Measurements from ENCODE around the gene DNAJC5G.
"Not testable (repeated sequence)": the region's sequence is repeated elsewhere in the genome, so short reads cannot be mapped to it uniquely, and the experiment has no call there.

Gene DNAJC5G

DNA sequence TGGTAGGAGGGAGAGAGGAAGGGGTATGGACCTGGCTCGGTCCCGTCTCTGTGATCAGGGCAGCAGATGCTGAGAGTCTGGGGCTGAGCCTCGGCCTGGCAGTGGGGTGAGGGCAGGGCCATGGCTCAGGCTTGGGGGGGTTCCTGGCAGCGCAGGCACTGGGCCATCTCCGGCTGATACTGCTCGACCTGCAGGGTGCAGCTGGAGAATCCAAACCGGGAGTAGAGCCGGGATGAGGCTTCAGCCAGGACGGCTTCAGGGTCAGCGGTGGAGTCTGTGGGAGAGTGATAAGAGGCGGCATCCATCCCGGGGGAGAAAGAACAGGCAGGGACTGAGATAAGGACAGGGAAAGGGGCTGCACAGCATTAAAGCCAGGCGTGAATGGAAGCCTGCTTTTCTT lies 20.0 kb upstream of the DNAJC5G start:
- no peak for DNase-seq

- DNase-seq = no peak
These were observed 19.6 kb upstream of the DNAJC5G start for GRCh38 chr2:27255660-27256059.

DNA sequence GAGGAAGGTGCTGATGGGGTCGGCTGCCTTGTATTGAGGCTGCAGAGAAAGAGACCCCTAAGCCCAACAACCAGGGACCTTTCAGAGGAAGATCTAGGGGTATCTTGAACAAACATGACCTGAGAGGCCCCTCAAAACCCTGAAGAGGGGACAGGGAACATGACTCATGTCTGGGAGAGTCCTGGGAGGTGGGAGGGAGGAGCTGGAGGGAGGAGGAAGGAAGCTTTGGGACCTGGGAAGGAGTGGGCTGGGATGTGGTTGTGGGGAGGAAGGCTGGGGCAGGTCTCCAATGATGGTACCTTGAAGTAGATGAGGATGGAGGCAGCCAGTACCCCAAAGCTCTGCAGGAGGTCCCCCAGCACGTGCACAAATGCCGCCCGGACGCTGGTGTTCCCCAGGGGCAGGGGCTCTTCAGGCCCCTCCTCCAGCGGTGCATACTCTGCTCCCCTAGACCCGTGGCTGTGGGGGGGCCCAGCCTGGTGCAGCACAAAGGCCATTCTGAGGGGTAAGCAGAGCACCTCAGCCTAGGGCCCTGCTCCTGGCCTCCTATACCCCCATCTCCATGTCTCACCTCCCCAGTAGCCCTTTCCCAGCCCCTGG lies 18.3 kb upstream of the DNAJC5G start:
- no peak for DNase-seq

DNA sequence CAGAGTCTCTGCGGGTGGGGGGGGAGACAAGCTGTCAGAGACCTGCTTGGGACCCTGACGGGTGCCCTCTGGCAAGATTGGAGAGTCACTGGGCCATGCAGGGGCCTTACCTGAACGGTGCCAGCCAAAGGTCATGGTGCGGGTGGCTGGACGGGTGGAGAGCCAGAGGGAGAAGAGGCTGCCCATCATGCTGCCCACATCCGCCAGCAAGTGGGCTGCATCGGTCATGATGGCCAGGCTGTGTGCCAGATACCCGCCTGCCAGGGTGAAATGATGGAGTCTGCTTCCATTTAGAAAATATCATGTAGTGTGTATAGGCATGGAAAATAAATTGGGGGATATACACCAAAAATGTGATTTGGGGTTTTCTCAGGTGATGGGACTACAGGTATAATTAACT lies 17.2 kb upstream of the DNAJC5G start:
- no peak for DNase-seq

DNA sequence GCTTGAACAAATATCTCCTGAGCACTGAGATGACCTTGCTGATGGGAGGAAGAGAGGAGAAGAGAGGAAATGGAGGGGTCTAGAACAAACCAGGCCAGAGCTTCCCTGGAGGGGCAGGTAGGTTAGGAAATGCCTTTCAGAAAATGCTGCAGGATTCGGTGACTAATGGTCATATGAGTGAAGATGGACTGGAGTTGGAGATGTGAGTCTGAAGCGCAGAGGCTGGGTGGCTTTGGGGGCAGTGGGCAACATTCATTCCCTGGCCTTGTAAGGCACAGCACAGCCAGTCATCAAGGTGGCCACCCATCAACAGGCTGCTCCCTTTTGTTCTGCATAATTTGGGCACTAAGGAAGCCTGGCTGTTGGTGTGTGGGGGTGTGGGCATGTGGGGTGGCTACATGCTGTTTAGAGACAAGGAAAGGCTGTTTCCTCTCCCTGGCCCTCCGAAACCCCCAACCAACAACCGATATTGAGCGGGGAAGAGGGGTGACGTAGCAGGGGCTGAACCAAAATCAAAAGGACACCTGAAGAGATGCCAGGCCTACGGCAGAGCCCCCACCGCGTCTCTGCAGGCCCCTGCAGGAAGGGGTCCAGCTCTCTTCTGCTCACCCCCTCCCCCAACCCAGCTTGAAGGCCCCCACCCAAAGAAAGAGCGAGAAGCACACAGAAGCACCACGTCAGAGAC lies 13.8 kb upstream of the DNAJC5G start:
- no peak for DNase-seq

DNA sequence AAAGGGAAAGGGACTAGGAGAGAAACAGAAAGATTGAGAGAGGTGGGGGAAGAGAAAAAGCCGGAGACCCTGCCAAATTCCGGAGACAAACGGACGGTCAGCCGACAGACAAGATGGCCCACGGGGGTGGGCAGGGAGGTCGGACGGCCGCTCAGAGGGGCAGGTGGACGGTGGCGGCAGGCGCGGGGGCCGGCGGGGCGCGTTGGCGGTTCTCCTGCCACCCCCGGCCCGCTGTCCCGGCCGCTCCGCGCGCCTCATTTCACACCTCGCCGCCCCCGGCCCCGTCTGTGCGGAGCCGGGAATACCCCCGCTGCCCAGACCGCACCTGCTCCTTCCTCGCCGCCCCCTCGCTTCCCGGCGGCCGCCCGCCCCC lies 13.3 kb upstream of the DNAJC5G start:
- no peak for DNase-seq

- DNase-seq = peak; percentile 13 to 68 (median 52)
These were observed 12.6 kb upstream of the DNAJC5G start, which contains the start of gene SLC30A3 for GRCh38 chr2:27262379-27263286. TSS of gene SLC30A3 (minus strand) at chr2:27263047. CDS start at chr2:27262906, 141 bp downstream.

- DNase-seq = peak in 3 of 6 experiments; percentile 27 to 37 (median 31)
These were observed 11.7 kb upstream of the DNAJC5G start for GRCh38 chr2:27263287-27264252.

DNA sequence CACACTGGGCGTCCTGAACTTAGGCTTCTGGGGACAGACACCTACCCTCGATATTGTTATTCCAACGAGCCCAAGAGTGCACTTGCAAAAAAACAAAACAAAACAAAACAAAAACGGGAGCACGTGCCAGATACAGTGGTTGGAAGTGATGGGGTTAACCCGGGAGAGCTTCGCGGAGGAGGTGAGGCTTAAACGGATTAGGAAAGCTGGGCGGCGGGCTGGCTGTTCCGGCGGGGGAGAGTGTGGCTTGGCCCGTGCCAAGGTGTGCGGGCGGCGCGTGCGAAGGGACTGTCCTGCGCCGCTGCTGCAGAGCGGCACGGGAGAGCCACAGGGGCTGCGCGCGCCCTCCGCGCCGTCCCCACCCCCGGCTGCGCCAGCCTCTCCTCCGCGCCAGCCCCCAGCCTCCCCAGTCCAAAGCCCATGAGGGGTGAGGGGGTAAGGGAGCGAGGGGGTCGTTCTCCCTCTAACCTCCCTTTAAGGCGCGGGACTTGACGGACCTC lies 10.9 kb upstream of the DNAJC5G start:
- DNase-seq = peak in 2 of 6 experiments; percentile 27 to 37

GRCh38 chr2:27264753-27265535 lies 10.3 kb upstream of the DNAJC5G start:
- DNase-seq = peak in 5 of 6 experiments; percentile 40 to 65 (median 49)

DNA sequence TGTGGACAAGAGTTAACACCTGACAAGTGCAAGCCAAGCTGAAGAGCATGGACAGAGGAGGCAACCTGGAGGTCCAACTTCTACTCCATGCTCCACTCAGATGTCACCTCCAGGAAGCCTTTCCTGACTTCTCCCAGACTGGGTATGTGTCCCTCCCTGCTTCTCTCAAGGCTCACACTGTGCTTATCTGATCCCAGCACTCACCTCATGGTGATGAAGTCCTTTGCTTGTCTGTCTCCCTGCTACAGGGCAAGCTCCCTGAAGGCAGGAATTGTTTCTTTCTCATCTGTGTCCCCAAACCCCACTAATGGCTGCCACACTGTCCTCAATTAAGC lies 9.7 kb upstream of the DNAJC5G start:
- DNase-seq = no peak

- not testable (repeated sequence) for DNase-seq
These were observed 6.9 kb upstream of the DNAJC5G start for GRCh38 chr2:27268296-27268695.

GRCh38 chr2:27270131-27270530 lies 5.1 kb upstream of the DNAJC5G start:
- no peak for DNase-seq

DNA sequence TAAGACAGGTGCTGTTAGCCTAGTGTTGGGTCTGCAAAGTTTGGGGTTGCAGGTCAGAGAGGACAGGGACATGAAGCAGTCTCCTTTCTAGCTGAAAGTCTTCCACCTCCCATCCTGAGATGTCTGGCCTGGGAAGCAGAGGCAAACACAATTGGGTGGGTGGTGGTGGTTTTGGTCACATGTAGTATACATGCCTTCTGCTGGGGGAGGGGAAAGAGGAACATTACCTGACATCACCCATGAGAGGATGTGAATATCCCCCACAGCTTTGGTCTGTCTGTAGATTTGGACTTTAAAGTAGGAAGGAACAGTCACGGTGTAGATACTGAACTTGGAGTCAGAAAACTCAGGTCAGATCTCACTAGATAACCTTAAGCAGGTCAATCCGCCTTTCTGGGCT lies 4.6 kb upstream of the DNAJC5G start:
- DNase-seq = no peak

DNA sequence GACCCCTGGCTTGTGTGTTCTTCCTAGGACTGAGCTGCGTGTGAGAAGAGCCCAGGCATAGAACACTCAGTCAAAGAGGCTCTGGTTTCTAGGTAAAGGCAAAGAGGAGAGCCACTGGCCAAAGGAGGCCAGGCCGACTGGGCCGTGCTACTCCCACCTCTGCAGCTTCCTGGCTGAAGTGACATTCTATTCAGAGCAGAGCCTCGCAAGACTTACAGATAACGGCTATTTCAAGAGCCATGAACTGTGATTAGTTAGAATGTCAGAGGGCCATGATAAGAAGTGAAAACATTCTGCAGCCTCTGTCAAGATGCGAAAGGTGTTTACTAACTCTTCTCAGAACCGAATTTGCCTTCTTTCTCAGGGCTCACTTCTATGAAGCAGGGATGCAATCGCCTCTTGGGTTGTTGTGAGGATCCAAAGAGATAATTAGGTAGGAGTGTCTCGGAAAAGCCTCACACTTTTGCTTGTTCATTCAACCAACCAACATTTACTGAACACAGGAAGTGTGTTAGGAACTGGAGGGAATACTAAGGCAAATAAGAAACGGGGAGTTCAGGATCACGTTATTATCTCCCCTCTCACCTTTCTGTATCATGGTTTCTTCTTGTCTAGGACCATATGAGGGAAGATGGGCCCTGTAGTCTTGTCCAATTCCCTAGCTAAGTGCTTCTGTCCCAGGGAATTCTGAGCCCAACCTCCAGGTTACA lies 3.4 kb upstream of the DNAJC5G start:
- DNase-seq = no peak

- not testable (repeated sequence) for DNase-seq
These were observed 2.4 kb upstream of the DNAJC5G start for GRCh38 chr2:27272537-27273522.

DNA sequence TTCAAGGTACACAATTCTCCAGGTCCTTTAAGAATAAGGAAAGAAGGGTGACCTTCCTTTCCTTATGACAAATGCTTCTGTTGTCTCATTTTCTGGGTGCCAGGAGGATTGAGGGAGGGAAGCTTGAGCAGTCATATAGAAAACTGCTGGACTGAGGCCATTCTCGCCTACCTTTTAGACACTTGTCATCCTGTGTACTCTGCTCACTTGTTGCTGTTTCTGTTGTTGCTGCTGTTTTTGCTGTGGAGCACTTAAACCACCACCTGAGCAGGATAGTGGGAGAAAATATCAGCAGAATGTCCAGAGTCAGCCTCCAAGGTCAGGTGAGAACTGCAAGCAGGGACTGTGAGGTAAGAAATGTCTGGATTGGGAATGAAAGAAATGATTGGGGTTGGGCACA lies 2.8 kb downstream of the DNAJC5G start:
- DNase-seq = no peak

- no peak for DNase-seq
These were observed 5.6 kb downstream of the DNAJC5G start for GRCh38 chr2:27280826-27281225.

- no peak for DNase-seq
These were observed 6.2 kb downstream of the DNAJC5G start for GRCh38 chr2:27281442-27281841.
